Heart right ventricle (tissue), 16 donors: ENCODE measurements around the gene MAL. TPM values are rescaled to one million over a fixed set of nuclear protein-coding genes. Genes with fewer than 3 reads are reported as not detected.
A peak's percentile ranks its signal among the peaks of the same experiment; 100 is the strongest.

ENCODE experiments used
- ATAC-seq, 8 donors: fragments of 200-7000 bp; cut with Tn5 transposase; one replicate each; pipeline ENCODE4 v1.9.1; 2020; ENCODE audit warnings: mild to moderate bottlenecking in 8 of 8, moderate library complexity in 8 of 8, moderate number of reproducible peaks in 1 of 8
- DNase-seq, 2 donors: peaks; one replicate each; pipeline ENCODE4 v3.0.0-alpha.2; 2020
- H3K27ac ChIP-seq, 10 donors: fragments of 200-600 bp; sonication (generic) in 2 of 10; one replicate each; pipeline versions ENCODE4 v1.5.0 to v1.8.0; 2020 to 2022; ENCODE audit warnings: mild to moderate bottlenecking in 3 of 10
- H3K27me3 ChIP-seq, 7 donors: fragments of 200-600 bp; one replicate each; pipeline ENCODE4 v1.8.0; 2021 to 2022; ENCODE audit warnings: mild to moderate bottlenecking in 2 of 7
- H3K36me3 ChIP-seq, 9 donors: fragments of 200-600 bp; sonication (generic) in 1 of 9; one replicate each; pipeline versions ENCODE4 v1.5.0 to v1.8.0; 2020 to 2022; ENCODE audit warnings: mild to moderate bottlenecking in 2 of 9
- H3K4me1 ChIP-seq, 9 donors: fragments of 200-600 bp; sonication (generic) in 1 of 9; one replicate each; pipeline versions ENCODE4 v1.5.0 to v1.8.0; 2020 to 2022; ENCODE audit warnings: mild to moderate bottlenecking in 4 of 9
- H3K4me3 ChIP-seq, 10 donors: fragments of 200-600 bp; sonication (generic) in 2 of 10; one replicate each; pipeline versions ENCODE4 v1.5.0 to v1.8.0; 2020 to 2022; ENCODE audit warnings: mild to moderate bottlenecking in 7 of 10, moderate library complexity in 2 of 10
- H3K9me3 ChIP-seq, 11 donors: fragments of 200-600 bp in 10 of 11; sonication (generic) in 2 of 11; one replicate each; pipeline versions ENCODE4 v1.5.0 to v1.8.0; 2013 to 2022; ENCODE audit warnings: mild to moderate bottlenecking in 2 of 11, control low read depth in 1 of 11, moderate library complexity in 1 of 11
- CTCF ChIP-seq, 9 donors: fragments of 200-600 bp; sonication (generic) in 2 of 9; IDR thresholded peaks; one replicate each; pipeline versions ENCODE4 v1.5.0 to v1.8.0; 2021 to 2022; ENCODE audit warnings: antibody characterized with exemption in 9 of 9, mild to moderate bottlenecking in 5 of 9, moderate library complexity in 1 of 9
- WGBS, 2 donors: extraction: QIAGEN DNeasy Blood & Tissue Kit; methylation state at CpG; one replicate each; pipeline ENCODE4 v1.1.7; 2013; ENCODE audit warnings: inconsistent platforms in 1 of 2; 5-methylcytosine and 5-hydroxymethylcytosine counted together
- intact Hi-C, 10 donors: fragments of 100-400 bp; cut with DNase I; formaldehyde crosslinking; loops; one replicate each; pipeline versions ENCODE4 v1.11.1 to v1.14.2; 2022
- polyA plus RNA-seq, 2 donors: library from polyadenylated mRNA; stranded (reverse); fragments of 200-250 nt; gene quantifications; one replicate each; pipeline ENCODE4 v1.2.3, GENCODE V29; 2013
- total RNA-seq, 10 donors: library from RNA; stranded (reverse); fragmentation: NEBNext Ultra II Directional in 3 of 10; extraction: Animal tissue kit (Norgen Biotek cat#: 25700) in 3 of 10; gene quantifications; one replicate each; pipeline versions ENCODE4 v1.2.1 to v1.2.4, GENCODE V29; 2021 to 2023
- donor health status: Arrhythmogenic right ventricular cardiomyopathy.
- donor health status: ischemic (EF 13 %, LVEDD 7.1; RV severe dilation, severe dysfunction).
- donor health status: healthy with polysubstance abuse.
- donor health status: DM: no; HTN: yes; CAD: no.
- donor health status: DM: no; HTN: no; CAD: no.
- donor health status: ischemic (EF 25% LVEDD 6.9; RV normal size, moderate dysfunction).
- donor health status: ischemic (EF 25% LVEDD 5.7; RV mildly dilated, moderate dysfunction).
- donor health status: healthy.
- donor health status: DM: yes; HTN: yes; CAD: no.
- donor health status: Ischemic cardiomyopathy.
- donor health status: ischemic (EF 35%, LVEDD 5.7; RV mildly dilated, moderate dysfunction).
- donor health status: nonischemic (EF 11% LVEDD 7.7; RV severe dilation, severe dysfunction).
- donor health status: DM: yes; HTN: yes; CAD: no.
- donor health status: PGD.
- donor health status: ischemic (EF 29% LVEDD 5.4; RV normal size, mild dysfunction).
- donor health status: nonischemic (EF 23%, LVEDD 6.1; RV moderate dilation, normal function).

MAL gene
- total and polyA plus RNA-seq, 12 donors: 1.5 to 10.5 (median 3.6) TPM

- ATAC-seq (no peak), DNase-seq (no peak)
- no peaks in the 10 kb centered on the region for H3K9me3 ChIP-seq
- no peak for TF ChIP-seq CTCF (IDR thresholded peaks at IDR 0.05)
- 74 to 76% methylated on average over 15 of the region's 15 CpGs for WGBS, 2 donors
- H3K36me3 ChIP-seq: no peaks in the 10 kb centered on the region
- H3K4me3 ChIP-seq: no peak overlapping the region
- intact Hi-C loops: loop anchor here in 2 of 10 donors (5.0 to 10.0 kb wide), 2 partner anchors 42 to 50 kb away; partner anchors contain the start of gene MAL (in 2 of the 2)
- peak overlapping the region in 1 of 10 donors; percentile 71 for H3K27ac ChIP-seq
- peaks cover 0 to 10% (median 9%) of the 10 kb centered on the region in 9 donors for H3K4me1 ChIP-seq
- peaks cover 5 to 60% (median 56%) of the 10 kb centered on the region in 7 donors for H3K27me3 ChIP-seq
These were observed 49.3 kb downstream of the MAL start for GRCh38 chr2:95074663-95075439.

DNA sequence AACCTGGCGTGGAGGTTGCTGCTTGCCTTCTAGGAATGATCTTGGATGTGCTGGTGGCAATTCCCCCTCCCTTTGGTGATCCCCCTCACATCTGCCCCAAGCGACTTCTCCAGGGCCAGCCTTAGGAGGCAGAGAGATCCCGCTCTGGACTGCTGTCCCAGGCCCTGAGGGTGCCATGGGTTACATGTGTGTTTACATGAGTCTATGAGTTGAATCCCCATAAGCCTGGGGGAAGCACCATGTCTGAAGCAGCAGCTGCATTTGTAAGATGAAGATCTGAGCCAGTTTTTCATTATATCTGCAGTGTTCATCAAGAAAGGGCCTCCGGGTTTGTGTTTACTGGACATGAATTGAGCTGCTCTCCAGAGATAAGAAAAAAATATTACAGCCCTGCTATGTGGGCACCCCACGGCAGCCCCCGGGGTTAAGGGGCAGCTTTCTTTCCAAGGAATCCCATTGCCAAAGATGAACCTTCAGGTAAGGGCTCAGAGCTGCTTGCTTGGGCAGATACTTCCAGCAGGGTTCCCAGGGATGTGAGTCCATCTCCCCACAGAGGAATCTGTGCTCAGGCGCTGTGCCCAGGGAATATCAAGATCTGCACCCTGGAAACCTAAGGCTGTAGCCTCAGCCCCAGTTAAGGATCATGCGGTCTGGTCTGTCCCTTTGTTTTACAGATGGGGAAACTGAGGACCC, 50.1 kb downstream of the MAL start:
- peaks cover 5 to 60% (median 56%) of the 10 kb centered on the region in 7 donors for H3K27me3 ChIP-seq
- DNase-seq (no peak), ATAC-seq (no peak)
- H3K4me1 ChIP-seq: peaks cover 0 to 10% (median 9%) of the 10 kb centered on the region in 9 donors
- intact Hi-C loops: loop anchor here in 2 of 10 donors (5.0 to 10.0 kb wide), 2 partner anchors 42 to 51 kb away; partner anchors contain the start of gene MAL (in 2 of the 2)
- H3K27ac ChIP-seq: peak overlapping the region in 1 of 10 donors; percentile 71
- no peak for TF ChIP-seq CTCF (IDR thresholded peaks at IDR 0.05)
- H3K4me3 ChIP-seq: no peak overlapping the region
- WGBS, 2 donors: 84 to 87% methylated on average over 8 of the region's 8 CpGs
- H3K36me3 ChIP-seq: no peaks in the 10 kb centered on the region
- no peaks in the 10 kb centered on the region for H3K9me3 ChIP-seq

DNA sequence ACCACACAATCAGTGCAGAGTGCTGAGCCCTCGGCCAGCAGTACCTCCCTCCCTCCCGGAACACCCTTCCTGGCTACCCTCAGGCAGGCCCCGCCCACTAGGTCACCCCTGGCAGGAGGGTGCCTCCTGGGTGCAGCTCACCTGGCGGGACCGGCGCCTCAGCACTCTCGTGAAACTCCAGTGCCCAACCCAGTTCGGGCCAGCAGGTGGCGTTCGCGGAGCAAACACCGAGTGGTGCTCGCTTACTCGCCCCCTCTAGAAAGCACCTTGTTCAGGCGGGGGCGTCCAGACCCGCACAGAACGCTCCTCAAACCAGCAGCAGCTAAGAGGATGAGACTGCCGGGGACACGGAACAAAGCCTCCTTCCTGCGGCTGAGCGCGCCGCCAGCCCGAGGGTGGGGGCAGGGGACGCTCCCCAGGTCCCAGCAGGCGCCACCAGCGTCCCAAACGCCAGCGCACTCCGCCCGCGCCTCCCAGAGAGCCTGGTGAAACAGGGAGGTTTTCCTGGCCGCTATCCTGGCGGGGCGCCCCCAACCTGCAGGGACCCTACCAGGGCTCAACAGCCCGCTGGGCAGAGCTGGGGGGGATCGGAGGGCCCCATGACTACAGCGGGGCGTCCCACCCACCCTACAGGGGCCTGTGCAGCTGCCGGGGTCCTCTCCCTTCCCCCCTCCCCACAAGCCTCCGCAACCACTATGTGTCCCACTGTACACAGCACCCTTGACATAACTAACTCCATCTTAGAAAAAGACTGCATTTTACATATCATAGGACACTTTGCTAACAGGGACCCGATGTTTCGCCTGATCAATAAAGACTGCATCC, 51.4 kb downstream of the MAL start:
- peak; percentile 60 to 86 (median 83) for TF ChIP-seq CTCF (IDR thresholded peaks at IDR 0.05)
- peak overlapping the region in 9 of 10 donors; percentile 20 to 61 (median 51) for H3K4me3 ChIP-seq
- H3K27me3 ChIP-seq: peaks cover 5 to 56% (median 54%) of the 10 kb centered on the region in 7 donors
- ATAC-seq (peak; percentile 56 to 89 (median 78)), DNase-seq (peak; percentile 57 to 74)
- no peaks in the 10 kb centered on the region for H3K36me3 ChIP-seq
- H3K4me1 ChIP-seq: peaks cover 0 to 10% (median 9%) of the 10 kb centered on the region in 9 donors
- 6 to 7% methylated on average over 44 of the region's 44 CpGs for WGBS, 2 donors
- intact Hi-C loops: loop anchor here in 2 of 10 donors (5.0 to 10.0 kb wide), 2 partner anchors 40 to 52 kb away; partner anchors contain the start of gene MAL (in 2 of the 2)
- no peaks in the 10 kb centered on the region for H3K9me3 ChIP-seq
- H3K27ac ChIP-seq: no peak overlapping the region

DNA sequence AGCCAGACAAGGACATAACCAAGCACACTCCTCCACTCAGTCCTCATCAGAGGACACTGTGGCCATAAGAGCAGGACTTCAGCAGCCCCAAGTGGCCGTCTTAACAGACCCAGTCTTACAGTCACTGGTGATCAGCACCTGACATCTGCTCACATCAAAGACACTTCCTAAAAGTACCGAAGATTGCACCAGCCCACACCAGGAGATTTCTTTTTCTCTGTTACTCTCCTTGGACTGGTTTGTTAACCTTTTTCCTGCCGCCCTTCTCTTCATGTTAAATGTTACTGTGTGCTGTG, 52.0 kb downstream of the MAL start:
- Histone ChIP-seq H3K4me3 (no peak overlapping the region), H3K4me1 (peaks cover 0 to 10% (median 9%) of the 10 kb centered on the region in 9 donors), H3K9me3 (no peaks in the 10 kb centered on the region), H3K36me3 (no peaks in the 10 kb centered on the region), H3K27ac (no peak overlapping the region), H3K27me3 (peaks cover 5 to 50% (median 48%) of the 10 kb centered on the region in 7 donors)
- intact Hi-C loops: loop anchor here in 2 of 10 donors (5.0 to 10.0 kb wide), 2 partner anchors 40 to 53 kb away; partner anchors contain the start of gene MAL (in 2 of the 2)
- peak in 1 of 8 donors; percentile 19 for ATAC-seq
- WGBS, 2 donors: 53 to 54% methylated on average over 3 of the region's 3 CpGs
- DNase-seq: no peak
- no peak for TF ChIP-seq CTCF (IDR thresholded peaks at IDR 0.05)
